ENCODE measurements around the gene ZNF664.
"Not testable (repeated sequence)": the region's sequence is repeated elsewhere in the genome, so short reads cannot be mapped to it uniquely, and the experiment has no call there.

The ZNF664 gene

GRCh38 chr12:123942238-123942653 is 30.8 kb upstream of the ZNF664 start:
- DNase-seq: no peak

- no peak for DNase-seq
These were observed 29.9 kb upstream of the ZNF664 start for GRCh38 chr12:123942911-123943648.

GRCh38 chr12:123943816-123944215 is 29.2 kb upstream of the ZNF664 start:
- DNase-seq: no peak

- no peak for DNase-seq
These were observed 28.3 kb upstream of the ZNF664 start for GRCh38 chr12:123944696-123945095.

GRCh38 chr12:123945287-123946151 is 27.5 kb upstream of the ZNF664 start:
- DNase-seq: no peak

GRCh38 chr12:123946152-123946515 is 26.9 kb upstream of the ZNF664 start:
- DNase-seq: no peak

GRCh38 chr12:123946516-123947505 is 26.2 kb upstream of the ZNF664 start:
- not testable (repeated sequence) for DNase-seq

GRCh38 chr12:123947531-123947930 is 25.5 kb upstream of the ZNF664 start:
- not testable (repeated sequence) for DNase-seq

- no peak for DNase-seq
These were observed 24.6 kb upstream of the ZNF664 start for GRCh38 chr12:123948401-123948795.

- DNase-seq: no peak
These were observed 23.9 kb upstream of the ZNF664 start for GRCh38 chr12:123948796-123949769.

GRCh38 chr12:123949770-123950165 is 23.2 kb upstream of the ZNF664 start:
- no peak for DNase-seq

- no peak for DNase-seq
These were observed 22.3 kb upstream of the ZNF664 start for GRCh38 chr12:123950476-123951349.

GRCh38 chr12:123951467-123951866 is 21.5 kb upstream of the ZNF664 start:
- DNase-seq: no peak

- DNase-seq: no peak
These were observed 21.0 kb upstream of the ZNF664 start for GRCh38 chr12:123952037-123952436.

- DNase-seq: no peak
These were observed 18.2 kb upstream of the ZNF664 start for GRCh38 chr12:123954647-123955350.

GRCh38 chr12:123956249-123956648 is 16.8 kb upstream of the ZNF664 start:
- no peak for DNase-seq

- no peak for DNase-seq
These were observed 15.8 kb upstream of the ZNF664 start for GRCh38 chr12:123957196-123957595.

- DNase-seq: no peak
These were observed 14.6 kb upstream of the ZNF664 start for GRCh38 chr12:123958462-123958861.

- no peak for DNase-seq
These were observed 14.1 kb upstream of the ZNF664 start for GRCh38 chr12:123958876-123959275.
